ENCODE data around the gene DIPK1A.
A peak's percentile ranks its signal among the peaks of the same experiment; 100 is the strongest.

Gene DIPK1A

GRCh38 chr1:92957030-92957734 is 4.1 kb downstream of the DIPK1A start:
- DNase-seq: no peak
- intact Hi-C loops (cut with DNase I): no loop called here

- DNase-seq: no peak
- intact Hi-C loops (cut with DNase I): no loop called here
Observed at GRCh38 chr1:92956254-92957029, 4.8 kb downstream of the DIPK1A start.

GRCh38 chr1:92953491-92953890 is 7.8 kb downstream of the DIPK1A start:
- intact Hi-C loops (cut with DNase I): no loop called here
- DNase-seq: no peak

- intact Hi-C loops (cut with DNase I): no loop called here
Observed at GRCh38 chr1:92952714-92953113, 8.5 kb downstream of the DIPK1A start.

GRCh38 chr1:92951141-92951582 is 10.1 kb downstream of the DIPK1A start:
- intact Hi-C loops (cut with DNase I): no loop called here
- no peak for DNase-seq

More at GRCh38 chr1:92952714-92953113, 8.5 kb downstream of the DIPK1A start:
- no peak for DNase-seq

GRCh38 chr1:92949937-92950817 is 11.1 kb downstream of the DIPK1A start:
- intact Hi-C loops (cut with DNase I): no loop called here
- peak in 1 of 10 donors; percentile 81 for DNase-seq

- no peak for DNase-seq
- intact Hi-C loops (cut with DNase I): no loop called here
Observed at GRCh38 chr1:92948071-92948470, 13.2 kb downstream of the DIPK1A start.

- no peak for DNase-seq
- intact Hi-C loops (cut with DNase I): loop anchor here (2.0 kb wide), 1 partner anchor 15 kb away; the partner anchor contains the start of gene DIPK1A
Observed at GRCh38 chr1:92945748-92946270, 15.5 kb downstream of the DIPK1A start.

GRCh38 chr1:92944901-92945747 is 16.1 kb downstream of the DIPK1A start:
- DNase-seq: no peak
- intact Hi-C loops (cut with DNase I): loop anchor here (2.0 kb wide), 1 partner anchor 16 kb away; the partner anchor contains the start of gene DIPK1A

- intact Hi-C loops (cut with DNase I): no loop called here
Observed at GRCh38 chr1:92943502-92943847, 17.8 kb downstream of the DIPK1A start.

GRCh38 chr1:92940541-92940940 is 20.7 kb downstream of the DIPK1A start:
- no peak for DNase-seq
- intact Hi-C loops (cut with DNase I): no loop called here

More at GRCh38 chr1:92943502-92943847, 17.8 kb downstream of the DIPK1A start:
- no peak for DNase-seq

GRCh38 chr1:92937731-92938130 is 23.5 kb downstream of the DIPK1A start:
- DNase-seq: no peak
- intact Hi-C loops (cut with DNase I): no loop called here

GRCh38 chr1:92936865-92937264 is 24.4 kb downstream of the DIPK1A start:
- DNase-seq: no peak
- intact Hi-C loops (cut with DNase I): no loop called here

GRCh38 chr1:92934395-92935378 is 26.6 kb downstream of the DIPK1A start:
- intact Hi-C loops (cut with DNase I): no loop called here
- DNase-seq: peak in 5 of 10 donors; percentile 40 to 86 (median 75)

GRCh38 chr1:92933459-92933858 is 27.8 kb downstream of the DIPK1A start:
- intact Hi-C loops (cut with DNase I): no loop called here
- no peak for DNase-seq

- intact Hi-C loops (cut with DNase I): no loop called here
- no peak for DNase-seq
Observed at GRCh38 chr1:92931691-92932090, 29.6 kb downstream of the DIPK1A start.

GRCh38 chr1:92929461-92929860 is 31.8 kb downstream of the DIPK1A start:
- DNase-seq: no peak
- intact Hi-C loops (cut with DNase I): no loop called here

- no peak for DNase-seq
- intact Hi-C loops (cut with DNase I): no loop called here
Observed at GRCh38 chr1:92927870-92928269, 33.4 kb downstream of the DIPK1A start.
